Measurements from ENCODE around the gene PNPLA4. TPM values are rescaled to one million over a fixed set of nuclear protein-coding genes. Genes with fewer than 3 reads are reported as not detected.
A peak's percentile ranks its signal among the peaks of the same experiment; 100 is the strongest.

The PNPLA4 gene
- total and polyA plus RNA-seq, 2 experiments from 2014 or later: 19.4 to 20.0 TPM

GRCh38 chrX:7926501-7926900 lies 712 bp downstream of the PNPLA4 start:
- Histone ChIP-seq H3K36me3 (ENCODE audit: insufficient read depth) (no peaks in the 10 kb centered on the region), H3K79me2 (replicated peaks; ENCODE audit: insufficient read depth) (no peaks in the 10 kb centered on the region), H3K4me1 (ENCODE audit: insufficient read depth) (0 out of 2 replicates have a peak, but pooled peaks cover 6% of the 10 kb centered on the region), H3K27ac (ENCODE audit: low read depth) (peak overlapping the region; percentile 59; the same call in 1 of the 2 replicates), H3F3A (replicated peaks; ENCODE audit: low read depth) (no peaks in the 10 kb centered on the region), H3K4me2 (peak overlapping the region; percentile 82), H3K9me2 (ENCODE audit: insufficient read depth) (no peaks in the 10 kb centered on the region), H3K4me3 (peak overlapping the region; percentile 62), H3K27me3 (ENCODE audit: insufficient read depth) (no peaks in the 10 kb centered on the region), H2AFZ (no peak overlapping the region; the same call in 1 of the 2 replicates), H4K20me1 (replicated peaks; ENCODE audit: insufficient read depth) (no peaks in the 10 kb centered on the region)
- Mint-ChIP-seq H3K9me3 (no peaks in the 10 kb centered on the region), H3K4me1 (peaks cover 13% of the 10 kb centered on the region; the same call in 2 of the 3 replicates), H3K36me3 (ENCODE audit: low read depth) (no peaks in the 10 kb centered on the region), H3K27me3 (ENCODE audit: insufficient read depth, low read depth, poor library complexity) (peaks cover 7% of the 10 kb centered on the region), H3K4me3 (peak overlapping the region; percentile 92), H3K27ac (no peak overlapping the region)
- ATAC-seq (no peak), DNase-seq (ENCODE audit: low spot score) (no peak)
- TF ChIP-seq ETS1 (IDR thresholded peaks at IDR 0.05) (no peak), POLR2AphosphoS5 (IDR thresholded peaks at IDR 0.05; ENCODE audit: low read depth) (no peak), CTCF (conservative IDR thresholded peaks at IDR 0.05; ENCODE audit: low read depth in 2 of 2) (no peak), ZNF114 (CRISPR knock-in tag; IDR thresholded peaks at IDR 0.05) (no peak), REST (IDR thresholded peaks at IDR 0.05; ENCODE audit: unreplicated experiment) (no peak), ZNF462 (CRISPR knock-in tag; IDR thresholded peaks at IDR 0.05) (no peak), JUNB (IDR thresholded peaks at IDR 0.05; ENCODE audit: unreplicated experiment) (no peak)

Data from GM23338 (cell line).